ENCODE measurements around the gene CDO1. TPM values are rescaled to one million over a fixed set of nuclear protein-coding genes. Genes with fewer than 3 reads are reported as not detected.

Gene CDO1
- total and polyA plus RNA-seq, 2 of the 8 experiments (the other 6 are each of a cell fraction or from before 2014, with no cell fraction given) = 26.1 to 29.5 TPM

GRCh38 chr5:115812372-115812771 is 4.1 kb downstream of the CDO1 start (continued):
- no peak for TF ChIP-seq RAD21 (IDR thresholded peaks at IDR 0.05 in 1 of 2, conservative IDR thresholded peaks at IDR 0.05 in 1 of 2; ENCODE audit: low read depth in 2 of 2, low read length in 2 of 2)
- no peak for TF ChIP-seq FOSL1 (IDR thresholded peaks at IDR 0.05; ENCODE audit: insufficient read depth, low read depth, low read length)
- no peak for TF ChIP-seq CHD1 (IDR thresholded peaks at IDR 0.05; ENCODE audit: low read depth, low read length)
